Choroid plexus epithelial cell (primary cell): ENCODE data around the gene VWA5B2.

Experiments used
- DNase-seq: peaks from one replicate; pipeline ENCODE4 v3.0.0-alpha.2; 2010; ENCODE audit warnings: low read depth
- H3K4me3 ChIP-seq: 2 replicates; pipeline ENCODE4 v1.5.1; 2011; ENCODE audit warnings: low read depth, mild to moderate bottlenecking, control low read depth, low read length, moderate library complexity
- CTCF ChIP-seq: conservative IDR thresholded peaks from 2 replicates; pipeline ENCODE4 v1.5.1; 2011; ENCODE audit warnings: low read depth, mild to moderate bottlenecking, control low read depth, inconsistent platforms, low read length, moderate library complexity

Gene VWA5B2

GRCh38 chr3:184236636-184237035 lies 7.3 kb downstream of the VWA5B2 start:
- DNase-seq: no peak
- no peak for TF ChIP-seq CTCF
- no peak overlapping the region for H3K4me3 ChIP-seq

GRCh38 chr3:184237211-184237610 lies 7.8 kb downstream of the VWA5B2 start:
- DNase-seq: no peak
- H3K4me3 ChIP-seq: no peak overlapping the region
- TF ChIP-seq CTCF: no peak

- DNase-seq: no peak
- H3K4me3 ChIP-seq: no peak overlapping the region
Observed at GRCh38 chr3:184237807-184238206, 8.4 kb downstream of the VWA5B2 start.

GRCh38 chr3:184238246-184238818 lies 8.9 kb downstream of the VWA5B2 start:
- TF ChIP-seq CTCF: no peak
- no peak for DNase-seq
- no peak overlapping the region for H3K4me3 ChIP-seq

More at GRCh38 chr3:184237807-184238206, 8.4 kb downstream of the VWA5B2 start:
- no peak for TF ChIP-seq CTCF

GRCh38 chr3:184239221-184239620 lies 9.8 kb downstream of the VWA5B2 start:
- no peak overlapping the region for H3K4me3 ChIP-seq
- no peak for TF ChIP-seq CTCF
- no peak for DNase-seq

GRCh38 chr3:184239708-184240107 lies 10.3 kb downstream of the VWA5B2 start:
- DNase-seq: no peak
- no peak overlapping the region for H3K4me3 ChIP-seq
- no peak for TF ChIP-seq CTCF

- TF ChIP-seq CTCF: peak; percentile 27
- peak; percentile 45 for DNase-seq
- no peak overlapping the region for H3K4me3 ChIP-seq
Observed at GRCh38 chr3:184240384-184241140, 11.2 kb downstream of the VWA5B2 start.
